ENCODE results near the gene TMEM161A.
A peak's percentile ranks its signal among the peaks of the same experiment; 100 is the strongest.
"Not testable (repeated sequence)": the region's sequence is repeated elsewhere in the genome, so short reads cannot be mapped to it uniquely, and the experiment has no call there.

The TMEM161A gene

DNA sequence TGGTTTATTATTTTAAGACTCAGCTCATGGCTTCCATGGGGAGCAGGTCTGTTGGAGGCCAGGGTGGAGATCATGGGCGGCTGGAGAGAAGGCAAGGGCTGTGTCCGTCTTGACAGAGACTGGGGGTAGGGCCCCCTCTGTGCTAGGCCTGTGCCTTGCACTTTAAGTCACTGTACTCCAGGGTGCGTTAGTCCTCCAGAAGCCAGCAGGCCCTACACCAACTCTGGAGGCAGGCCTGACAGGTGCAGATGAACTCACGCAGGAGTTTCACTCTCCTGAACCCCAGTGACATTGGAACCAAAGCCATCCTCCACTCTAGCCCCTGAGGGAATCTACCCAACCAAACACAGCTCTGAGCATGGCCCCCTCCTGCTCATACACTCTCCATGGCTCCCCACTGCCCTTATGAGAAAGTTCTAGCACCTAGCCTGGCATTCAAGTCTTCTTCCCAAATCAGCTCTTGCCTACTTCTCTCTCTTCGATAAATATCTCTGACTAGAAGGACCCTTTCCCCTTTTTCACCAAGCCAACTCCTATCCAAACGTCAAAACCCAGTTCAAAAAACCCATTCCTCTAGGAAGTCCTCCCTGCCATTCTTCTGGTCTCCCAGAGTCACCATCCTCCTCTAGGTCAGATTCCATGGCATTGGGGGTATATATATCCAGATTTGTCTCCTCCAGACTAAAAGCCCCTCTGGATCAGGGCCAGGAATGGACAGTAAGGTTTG, 16.7 kb upstream of the TMEM161A start:
- no peak for DNase-seq

DNA sequence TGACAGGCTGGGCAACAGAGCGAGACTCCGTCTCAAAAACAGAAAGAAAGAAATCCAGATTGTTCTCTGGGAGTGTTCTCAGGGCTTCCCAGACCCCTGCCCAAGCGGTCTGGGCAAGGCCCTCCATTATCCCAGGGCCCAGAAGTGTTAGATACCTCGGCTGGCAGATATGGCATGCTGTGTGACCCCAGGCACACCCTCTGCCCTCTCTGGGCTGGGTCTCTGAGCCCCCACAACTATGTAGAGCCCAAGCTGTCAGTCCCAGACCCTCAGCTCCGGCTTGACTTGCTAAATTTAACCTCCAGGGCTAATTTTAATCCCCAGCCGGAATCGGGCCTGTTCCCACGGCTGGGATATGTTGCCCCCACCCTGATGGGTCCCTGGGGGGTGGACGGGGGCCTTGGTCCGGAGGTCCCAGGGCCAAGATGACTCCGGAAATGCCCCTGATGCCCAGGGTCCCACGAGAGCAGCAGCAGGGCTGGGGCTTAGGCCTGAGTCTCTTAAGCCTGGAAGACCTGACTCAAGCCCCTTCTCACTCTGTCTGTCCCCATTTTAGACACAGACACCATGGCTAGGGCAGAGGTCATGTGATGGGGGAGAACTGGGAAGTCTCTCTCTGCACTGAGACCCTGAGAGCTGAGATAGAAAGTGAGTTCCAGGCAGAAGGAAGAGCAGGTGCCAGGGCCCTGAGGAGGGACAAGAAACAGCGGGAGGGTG, 14.5 kb upstream of the TMEM161A start:
- DNase-seq, result no peak

GRCh38 chr19:19151418-19151817, 13.1 kb upstream of the TMEM161A start:
- no peak for DNase-seq

- DNase-seq, result no peak
These were observed 11.2 kb upstream of the TMEM161A start for GRCh38 chr19:19149435-19149834.

GRCh38 chr19:19148504-19148903, 10.2 kb upstream of the TMEM161A start:
- not testable (repeated sequence) for DNase-seq

GRCh38 chr19:19147344-19147743, 9.1 kb upstream of the TMEM161A start:
- no peak for DNase-seq

GRCh38 chr19:19146865-19147264, 8.6 kb upstream of the TMEM161A start:
- DNase-seq, result no peak

DNA sequence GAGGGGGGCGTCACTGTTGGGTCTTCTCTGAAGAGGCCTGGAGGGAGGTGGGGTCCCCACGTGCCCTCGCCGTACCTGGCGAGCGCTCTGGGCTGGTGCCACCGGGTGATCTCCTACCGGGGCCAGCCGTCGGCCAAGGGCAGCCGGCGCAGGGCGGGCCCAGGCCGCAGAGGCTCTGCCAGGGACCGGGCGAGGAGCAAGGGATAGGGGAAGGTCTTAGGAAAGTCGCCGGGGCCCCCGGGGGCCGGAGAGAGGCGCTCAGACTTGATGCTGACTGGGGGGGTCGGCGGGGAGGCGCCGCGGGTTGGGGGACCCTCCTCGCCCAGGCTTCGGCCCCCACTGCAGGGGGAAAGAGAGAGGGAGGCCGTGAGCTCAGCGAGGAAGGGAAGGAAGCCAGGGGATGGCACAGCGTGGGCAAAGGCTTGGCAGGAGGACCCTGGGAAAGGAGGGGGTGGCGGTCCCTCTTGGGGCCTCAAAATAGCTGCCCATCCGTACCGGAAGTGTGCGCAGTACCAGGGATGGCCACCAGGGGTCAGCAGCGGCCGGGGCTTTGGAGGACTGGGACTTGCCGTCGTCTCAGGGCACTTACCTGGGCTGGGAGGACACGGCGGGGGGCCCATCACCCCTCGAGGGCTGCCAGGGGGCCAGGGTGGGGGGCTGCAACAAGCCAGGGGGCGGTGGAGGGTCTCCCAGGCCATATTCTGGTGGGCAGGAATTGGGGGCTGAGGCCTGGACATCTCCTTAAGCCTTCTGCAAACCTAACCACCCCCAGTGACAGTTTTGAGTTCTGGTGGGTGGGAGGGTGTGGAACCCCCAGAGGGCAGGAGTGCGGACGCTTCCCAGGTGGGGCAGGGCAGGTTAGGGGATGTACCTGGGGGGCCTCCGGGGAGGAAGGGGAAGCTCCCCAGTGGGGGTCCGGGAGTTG, 7.7 kb upstream of the TMEM161A start:
- DNase-seq, result peak; percentile 13 to 16

- no peak for DNase-seq
These were observed 7.0 kb upstream of the TMEM161A start for GRCh38 chr19:19145281-19145680.

DNA sequence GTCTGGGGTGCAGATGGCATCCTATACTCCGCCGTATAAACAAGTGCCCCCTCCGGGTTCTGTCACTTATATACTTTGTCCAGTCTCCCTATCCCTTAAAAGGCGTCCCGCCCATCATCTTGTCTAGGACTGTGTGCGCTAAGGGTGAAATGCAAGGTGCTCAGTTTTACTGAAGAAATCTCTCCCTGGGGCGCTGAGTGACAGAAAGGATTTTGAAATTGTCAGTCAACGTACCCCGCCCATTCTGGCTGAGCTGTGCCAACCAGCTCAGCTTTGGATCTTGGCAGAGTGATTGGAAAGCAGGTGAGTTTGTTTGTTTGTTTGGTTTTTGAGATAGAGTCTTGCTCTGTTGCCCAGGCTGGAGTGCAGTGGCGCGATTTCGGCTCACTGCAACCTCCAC, 4.1 kb upstream of the TMEM161A start:
- no peak for DNase-seq

GRCh38 chr19:19140476-19140875, 2.2 kb upstream of the TMEM161A start:
- no peak for DNase-seq

DNA sequence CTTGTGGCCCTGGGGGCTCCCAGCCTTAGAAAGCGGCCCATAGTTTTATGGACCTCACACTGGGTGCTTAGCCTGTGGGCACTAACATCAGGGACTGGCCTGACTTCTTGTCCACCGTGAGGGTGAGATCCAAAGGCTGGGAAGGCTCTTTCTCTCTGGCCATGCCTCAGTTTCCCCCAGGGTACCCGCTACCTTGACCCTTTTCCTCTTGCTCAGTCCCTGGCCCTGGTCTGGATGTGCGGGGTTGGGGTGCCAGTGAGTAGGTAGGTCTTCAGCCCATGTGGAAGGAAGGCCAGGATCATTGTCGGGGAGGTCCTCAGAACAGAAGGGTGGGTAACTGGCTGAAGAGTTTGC, 1.6 kb upstream of the TMEM161A start:
- DNase-seq, result no peak

DNA sequence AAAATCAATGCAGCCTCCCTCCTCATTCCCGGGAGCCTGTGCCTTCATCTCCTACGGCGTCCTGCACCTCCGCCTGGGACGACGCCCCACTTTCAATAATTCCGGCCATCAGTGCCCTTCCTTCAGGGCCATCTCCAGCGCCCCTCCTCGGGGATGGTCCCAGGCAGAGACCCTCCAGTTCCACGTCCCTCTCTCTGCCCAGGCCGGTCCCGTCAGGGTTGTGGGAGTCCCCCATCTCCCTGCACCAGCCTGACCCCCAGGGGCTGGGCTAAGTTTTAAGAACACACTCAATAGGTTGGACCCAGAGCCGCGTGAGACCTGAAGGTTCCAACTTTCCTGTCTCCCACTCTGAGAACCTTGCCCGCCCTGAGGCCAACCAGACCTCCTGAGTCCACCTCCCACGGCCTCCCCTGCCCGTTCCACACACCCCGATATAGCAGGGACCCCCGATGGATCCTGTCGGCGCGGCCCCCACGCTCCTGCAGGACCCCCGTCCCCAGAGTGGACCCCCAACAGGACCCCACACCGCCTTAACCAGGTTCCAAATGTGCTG, 646 bp downstream of the TMEM161A start:
- DNase-seq, result no peak

DNA sequence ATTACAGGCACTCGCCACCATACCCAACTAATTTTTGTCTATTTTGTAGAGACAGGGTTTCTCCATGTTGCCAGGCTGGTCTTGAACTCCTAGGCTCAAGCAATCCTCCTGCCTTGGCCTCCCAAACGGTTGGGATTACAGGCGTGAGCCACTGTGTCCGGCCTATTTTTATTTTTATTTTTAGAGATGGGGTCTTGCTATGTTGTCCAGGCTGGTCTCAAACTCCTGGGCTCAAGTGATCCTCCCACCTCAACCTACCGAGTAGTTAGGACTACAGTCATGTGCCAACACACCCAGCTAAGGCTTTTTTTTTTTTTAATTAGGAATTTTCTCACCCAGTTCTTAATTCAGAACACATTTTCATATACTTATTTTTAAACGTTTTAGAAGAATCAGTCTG, 2.6 kb downstream of the TMEM161A start:
- not testable (repeated sequence) for DNase-seq

DNA sequence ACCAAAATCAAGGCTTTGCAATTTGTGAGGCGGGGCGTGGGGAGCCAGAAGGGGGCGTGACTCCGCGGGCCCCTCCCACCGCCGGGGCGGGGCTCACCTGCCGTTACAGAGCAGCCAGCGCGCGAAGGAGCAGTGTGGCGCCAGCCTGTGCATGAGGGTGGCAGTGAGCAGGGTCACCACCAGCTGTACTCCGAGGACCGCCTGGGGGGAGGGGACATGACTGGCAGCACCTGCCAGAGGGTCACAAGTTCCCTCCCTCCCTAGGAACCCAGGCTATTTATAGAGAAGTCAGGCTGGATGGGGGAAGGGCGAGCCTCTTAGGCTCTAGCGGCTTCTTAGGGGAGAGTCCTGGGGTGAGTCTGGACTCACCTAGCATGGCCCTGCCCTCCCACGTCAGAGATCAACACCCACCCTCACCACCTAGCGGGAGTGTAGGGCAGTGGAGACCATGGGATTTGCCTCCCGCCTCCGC, 3.6 kb downstream of the TMEM161A start:
- DNase-seq, result no peak

DNA sequence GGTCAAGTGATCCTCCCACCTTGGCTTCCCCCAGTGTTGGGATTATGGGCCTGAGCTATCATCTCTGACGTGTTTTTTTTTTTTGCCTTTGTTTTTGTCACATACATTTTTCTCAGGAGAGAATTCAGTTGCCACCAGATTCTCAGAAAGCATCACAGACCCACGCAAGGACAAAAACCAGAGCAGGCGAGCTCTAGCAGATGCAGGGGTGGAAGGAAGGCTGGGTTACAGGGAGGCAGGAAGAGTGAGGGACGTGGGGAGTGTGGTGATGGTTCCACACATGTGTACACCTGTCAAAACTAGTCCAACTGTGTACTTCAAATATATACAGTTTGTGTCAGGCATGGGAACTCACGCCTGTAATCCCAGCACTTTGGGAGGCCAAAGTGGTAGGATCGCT, 4.3 kb downstream of the TMEM161A start:
- DNase-seq, result no peak

DNA sequence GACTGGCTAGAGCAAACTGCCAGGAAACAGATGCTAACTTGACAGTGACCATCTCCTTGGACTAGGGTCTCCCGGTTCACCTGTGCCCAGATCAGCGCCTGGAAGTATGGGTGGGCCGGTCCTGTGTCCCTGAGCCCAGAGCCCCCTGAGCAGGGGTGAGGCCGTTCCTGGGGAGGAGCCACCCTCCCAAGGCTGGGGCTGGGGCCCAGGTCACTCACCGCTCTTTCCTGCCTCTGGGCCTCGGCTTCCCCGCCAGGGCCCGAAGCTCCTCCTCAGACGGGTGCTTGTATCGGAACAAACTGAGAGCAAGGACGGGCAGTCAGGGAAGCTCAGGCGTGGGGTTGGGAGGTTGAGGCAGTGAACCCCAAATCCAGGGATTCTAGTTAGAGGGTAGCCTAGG, 5.4 kb downstream of the TMEM161A start:
- no peak for DNase-seq

GRCh38 chr19:19131989-19132388, 6.3 kb downstream of the TMEM161A start:
- no peak for DNase-seq

- no peak for DNase-seq
These were observed 12.2 kb downstream of the TMEM161A start for GRCh38 chr19:19126102-19126501.

- DNase-seq, result no peak
These were observed 14.9 kb downstream of the TMEM161A start for GRCh38 chr19:19123386-19123785.

GRCh38 chr19:19122902-19123301, 15.4 kb downstream of the TMEM161A start:
- DNase-seq, result no peak

- DNase-seq, result no peak
These were observed 16.9 kb downstream of the TMEM161A start for GRCh38 chr19:19121371-19121770.

Measured in AML-193 (cell line).